Fibroblast of skin of back (primary cell): ENCODE measurements around the gene MYOM1.
"Not testable (repeated sequence)": the region's sequence is repeated elsewhere in the genome, so short reads cannot be mapped to it uniquely, and the experiment has no call there.

Experiments
- DNase-seq: peaks from one replicate; pipeline ENCODE4 v3.0.0-alpha.2; 2013

MYOM1 gene

GRCh38 chr18:3218819-3219218, 949 bp downstream of the MYOM1 start:
- DNase-seq, result no peak

DNA sequence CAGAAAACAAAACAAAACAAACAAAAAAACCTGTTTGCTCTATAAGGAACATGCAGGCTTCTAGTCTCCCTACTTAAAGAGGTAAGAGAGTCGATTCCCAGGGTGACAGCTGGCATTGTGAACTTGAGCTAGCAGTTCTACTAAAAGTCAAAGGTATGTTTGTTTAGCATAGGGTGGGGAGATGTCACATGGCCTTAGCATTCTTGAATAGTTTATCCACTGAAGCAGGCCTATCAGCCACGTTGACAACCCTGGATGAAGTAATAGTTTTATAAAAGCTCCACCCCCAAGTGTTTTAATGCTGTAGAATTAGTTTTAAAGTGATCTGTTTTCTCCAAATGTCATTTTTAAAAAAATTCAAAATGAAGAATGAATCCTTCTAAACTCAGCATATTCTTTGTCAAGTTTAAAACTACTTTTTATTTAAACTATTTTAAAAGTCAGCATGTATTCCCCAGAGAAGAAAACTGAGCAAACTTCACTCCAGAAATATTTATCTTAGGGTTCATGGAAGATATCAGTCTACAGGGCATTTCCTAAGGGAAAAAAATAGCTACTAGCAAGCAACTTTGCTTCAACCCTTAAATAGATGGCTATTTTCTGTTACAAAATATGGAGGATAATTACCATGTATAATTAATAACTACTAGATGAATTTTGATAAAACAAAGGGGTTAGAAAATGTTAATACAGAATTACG, 1.7 kb downstream of the MYOM1 start:
- DNase-seq, result peak; percentile 64

DNA sequence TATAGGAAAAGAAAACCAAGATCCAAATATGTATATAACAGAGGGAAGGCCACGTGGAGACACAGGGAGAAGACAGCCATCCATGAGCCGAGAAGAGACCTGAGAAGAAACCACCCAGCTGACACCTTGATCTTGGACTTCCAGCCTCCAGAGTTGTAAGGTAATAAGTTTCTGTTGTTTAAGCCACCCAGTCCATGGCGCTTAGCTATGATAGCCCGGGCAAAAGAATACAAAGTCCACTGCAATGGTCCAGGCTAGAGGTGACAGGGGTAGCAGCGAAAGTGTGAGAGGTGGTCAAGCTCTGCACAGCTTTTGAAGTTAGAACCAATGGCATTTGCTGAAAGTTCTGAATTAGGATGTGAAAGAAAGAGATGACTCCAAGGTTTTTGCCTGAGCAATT, 2.8 kb downstream of the MYOM1 start:
- no peak for DNase-seq

DNA sequence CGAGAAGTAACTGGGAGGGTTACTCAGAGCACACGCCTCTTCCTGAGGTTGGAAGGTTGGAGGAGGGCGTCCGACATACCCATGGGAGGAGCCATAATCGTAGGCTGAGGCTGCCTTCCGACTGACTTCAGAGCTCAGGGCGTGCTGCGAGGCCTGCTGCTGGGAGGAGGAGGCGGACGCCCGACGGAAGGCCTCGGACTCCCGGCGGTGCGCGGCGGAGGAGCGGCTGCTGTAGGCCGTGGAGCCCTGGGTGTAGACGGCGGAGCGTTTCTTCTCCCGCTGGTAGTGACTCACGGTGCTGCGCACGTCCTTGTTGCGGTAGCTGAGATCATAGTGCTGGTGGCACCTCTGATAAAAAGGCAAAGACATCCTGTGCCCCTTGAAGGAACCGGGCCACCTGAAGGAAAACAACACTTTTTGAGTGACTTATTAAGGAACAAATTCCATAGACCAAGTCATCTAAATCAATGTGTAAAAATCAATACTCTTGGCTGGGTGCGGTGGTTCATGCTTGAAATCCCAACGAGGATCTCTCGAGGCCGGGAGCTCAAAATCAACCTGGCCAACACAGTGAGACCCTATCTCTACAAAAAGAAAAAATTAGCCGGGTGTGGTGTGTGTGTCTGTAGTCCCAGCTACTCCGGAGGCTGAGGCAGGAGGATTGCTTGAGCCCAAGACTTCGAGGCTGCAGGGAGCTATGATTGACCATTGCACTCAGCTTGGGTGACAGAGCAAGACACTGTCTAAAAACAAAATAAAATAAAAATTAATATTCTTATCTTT, 4.7 kb downstream of the MYOM1 start:
- no peak for DNase-seq

DNA sequence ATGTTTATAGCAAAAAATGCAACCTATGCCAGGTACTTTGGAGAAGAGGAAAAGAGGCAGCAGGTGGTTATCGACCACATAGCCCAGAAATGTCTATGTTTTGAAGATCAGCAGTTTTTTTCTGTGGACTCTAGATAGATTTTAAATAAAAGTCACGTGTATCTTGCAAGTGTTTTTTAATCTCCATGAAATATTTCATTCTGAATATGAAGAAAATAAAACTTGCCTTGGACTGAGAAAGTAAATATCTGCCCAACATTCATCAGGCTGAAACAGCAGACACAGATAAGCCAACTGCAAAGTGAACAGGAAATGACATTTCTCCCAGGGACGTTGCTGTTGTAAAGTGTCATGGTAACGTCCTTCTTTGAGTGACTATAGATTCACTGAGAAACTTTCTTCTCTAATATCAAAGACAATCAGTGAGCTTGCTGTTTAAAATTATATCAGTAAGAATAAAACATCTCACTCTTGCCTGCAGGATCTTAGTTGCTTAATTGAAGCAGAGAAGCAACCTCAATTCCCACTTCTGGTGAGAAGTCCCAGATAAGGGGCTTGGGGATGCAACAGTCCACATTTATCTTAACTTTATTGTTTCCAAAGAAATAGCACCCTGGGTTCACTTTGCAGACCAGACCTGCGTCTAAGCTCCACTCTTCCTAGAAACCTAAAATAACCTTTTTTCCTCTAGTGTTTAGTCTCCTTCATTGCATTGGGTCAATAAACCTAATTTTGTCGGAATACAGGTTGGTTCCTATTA, 6.3 kb downstream of the MYOM1 start:
- DNase-seq, result peak; percentile 42

- no peak for DNase-seq
Measured at GRCh38 chr18:3212657-3213056, 7.1 kb downstream of the MYOM1 start.

GRCh38 chr18:3211236-3211992, 8.4 kb downstream of the MYOM1 start:
- DNase-seq, result peak; percentile 50

GRCh38 chr18:3209859-3210569, 9.8 kb downstream of the MYOM1 start:
- peak; percentile 12 for DNase-seq

DNA sequence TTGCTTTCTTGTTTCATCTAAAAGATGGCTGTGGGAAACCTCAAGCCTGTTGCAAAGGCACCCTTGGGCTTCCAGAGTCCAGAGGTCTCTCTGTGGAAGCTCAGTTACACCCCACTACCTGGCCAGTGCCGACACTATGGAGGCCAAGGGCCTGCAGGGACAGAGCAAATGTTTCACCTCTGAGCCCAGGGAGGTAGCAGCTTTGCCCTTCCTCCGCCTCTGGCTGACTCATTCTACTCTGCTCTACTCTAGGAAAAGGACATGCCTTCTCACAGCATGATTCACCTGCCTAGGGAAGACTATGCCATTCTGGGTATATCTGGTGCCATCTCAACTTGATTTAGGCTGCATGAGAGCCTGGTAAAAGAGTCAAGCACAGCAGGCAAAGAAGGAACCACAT, 12.2 kb downstream of the MYOM1 start:
- peak; percentile 25 for DNase-seq

DNA sequence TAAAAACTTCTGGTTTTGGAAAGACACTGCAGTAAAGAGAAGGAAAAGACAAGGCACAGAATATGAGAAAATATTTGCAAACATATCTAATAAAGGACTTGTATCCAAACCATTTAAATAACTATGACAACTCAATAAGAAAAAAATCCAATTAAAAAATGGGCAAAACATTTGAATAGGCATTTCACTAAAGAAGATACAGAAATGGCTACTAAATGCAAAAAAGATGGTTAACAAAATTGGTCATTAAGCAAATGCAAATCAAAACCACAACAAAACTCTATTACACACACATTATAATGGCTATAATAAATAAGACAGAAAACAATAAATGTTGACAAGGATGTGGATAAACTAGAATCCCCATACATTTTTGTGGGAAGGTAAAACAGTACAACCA, 14.5 kb downstream of the MYOM1 start:
- no peak for DNase-seq

DNA sequence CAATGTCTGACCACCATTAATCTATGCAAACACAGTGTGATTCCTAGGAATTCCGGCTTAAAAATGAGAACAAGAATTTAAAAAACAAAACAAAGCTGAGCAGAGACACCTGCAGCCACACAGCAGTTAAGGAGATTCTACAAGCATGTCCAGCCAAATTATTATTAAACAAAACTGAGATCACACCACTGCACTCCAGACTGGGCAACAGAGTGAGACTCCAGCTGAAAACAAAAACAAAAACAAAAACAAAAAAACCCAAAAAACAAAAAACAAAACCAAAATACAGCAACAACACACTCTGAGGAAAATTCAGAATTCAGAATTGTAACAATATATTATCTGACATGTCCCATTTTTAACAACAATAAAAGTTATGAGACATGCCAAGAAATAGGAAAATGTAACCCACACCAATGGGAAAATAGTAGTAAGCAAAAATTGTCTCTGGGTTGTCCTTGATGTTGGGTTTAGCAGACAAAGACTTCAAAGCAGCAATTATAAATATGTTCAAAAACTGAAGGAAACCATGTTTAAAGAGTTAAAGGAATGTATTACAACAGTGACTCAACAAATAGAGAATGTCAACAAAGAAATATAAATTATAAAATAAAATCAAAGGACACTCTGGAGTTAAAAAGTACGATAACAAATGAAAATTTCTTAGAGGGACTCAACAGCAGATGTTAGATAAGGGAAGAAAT, 19.7 kb downstream of the MYOM1 start:
- no peak for DNase-seq

GRCh38 chr18:3198260-3198860, 21.4 kb downstream of the MYOM1 start:
- DNase-seq, result not testable (repeated sequence)

- DNase-seq, result no peak
Measured at GRCh38 chr18:3194947-3195612, 24.7 kb downstream of the MYOM1 start.

GRCh38 chr18:3193331-3193730, 26.4 kb downstream of the MYOM1 start:
- no peak for DNase-seq

DNA sequence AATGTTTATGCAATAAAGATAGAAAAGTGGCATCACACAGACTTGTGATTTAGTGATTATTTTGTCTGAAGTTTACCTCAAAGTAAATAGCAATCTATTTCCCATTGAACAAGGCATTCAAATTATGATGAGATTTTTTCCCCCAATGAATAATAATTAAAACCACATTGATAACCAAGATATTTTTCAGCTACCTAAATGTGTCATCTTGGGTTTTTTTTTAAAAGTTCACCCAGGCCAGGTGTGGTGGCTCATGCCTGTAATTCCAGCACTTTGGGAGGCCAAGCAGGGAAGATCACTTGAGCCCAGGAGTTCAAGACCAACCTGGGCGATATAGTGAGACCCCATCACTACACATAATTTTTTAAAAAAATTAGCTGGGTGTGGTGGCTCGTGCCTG, 27.0 kb downstream of the MYOM1 start:
- DNase-seq, result no peak

GRCh38 chr18:3192286-3192685, 27.5 kb downstream of the MYOM1 start:
- DNase-seq, result no peak

DNA sequence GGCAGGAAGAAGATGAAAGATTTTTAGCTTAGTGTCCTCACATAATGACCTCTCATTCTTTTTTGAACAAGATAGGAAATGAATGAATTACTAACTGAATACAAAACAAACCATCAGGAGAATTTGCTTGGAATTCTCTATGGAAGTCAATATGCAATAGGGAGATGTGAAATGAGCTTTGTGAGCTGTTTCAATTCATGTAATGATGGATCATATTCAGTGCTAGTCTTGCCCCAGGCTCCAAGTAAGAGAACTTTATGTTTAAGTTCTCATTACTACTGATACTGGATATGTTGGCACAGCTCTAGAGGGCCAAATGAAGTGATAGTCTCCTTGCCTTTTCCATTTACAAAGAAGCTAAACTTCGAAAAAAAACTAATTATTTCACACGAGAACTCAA, 29.2 kb downstream of the MYOM1 start:
- no peak for DNase-seq

- DNase-seq, result no peak
Measured at GRCh38 chr18:3189884-3190283, 29.9 kb downstream of the MYOM1 start.

DNA sequence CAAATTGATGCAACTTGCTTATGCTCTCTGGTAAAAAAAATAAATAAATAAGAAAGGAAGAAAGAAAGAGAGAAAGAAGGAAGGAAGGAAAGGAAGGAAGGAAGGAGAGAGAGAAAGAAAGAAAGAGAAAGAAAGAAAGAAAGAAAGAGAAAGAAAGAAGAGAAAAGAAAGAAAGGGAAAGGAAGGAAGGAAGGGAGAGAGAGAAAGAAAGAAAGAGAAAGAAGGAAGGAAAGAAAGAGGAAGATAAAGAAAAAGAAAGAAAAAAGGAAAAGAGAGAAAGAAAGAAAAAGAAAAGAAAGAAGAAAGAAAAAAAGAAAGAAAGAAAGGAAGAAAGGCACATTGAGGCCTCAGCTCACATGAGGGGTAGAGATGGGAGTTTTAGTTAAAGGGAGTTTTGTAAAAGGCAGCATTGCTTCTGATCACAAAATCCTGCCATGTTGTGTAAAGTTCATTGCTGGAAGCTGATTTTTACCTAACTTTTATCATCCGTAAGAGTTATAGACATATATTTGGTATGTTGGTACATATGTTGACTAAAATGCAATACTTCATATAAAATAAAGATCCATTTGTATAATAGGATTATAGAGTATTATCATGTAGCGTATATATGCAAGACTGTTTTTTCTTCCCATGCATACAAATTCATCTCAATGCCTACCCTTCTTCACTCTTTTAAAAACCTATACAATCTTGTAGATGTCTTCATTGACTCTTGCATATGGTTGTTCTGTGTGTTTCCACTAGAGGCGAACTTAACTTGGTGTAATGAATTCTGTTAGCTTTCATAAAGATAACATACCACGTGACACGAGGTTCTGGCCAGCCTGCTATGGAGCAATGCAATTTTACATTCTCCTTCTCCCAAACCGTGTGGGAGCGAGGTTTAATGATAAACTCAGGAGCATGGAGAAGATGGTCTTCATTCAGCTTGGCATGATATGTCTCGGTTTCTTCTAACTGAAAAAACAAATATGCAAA, 32.8 kb downstream of the MYOM1 start:
- no peak for DNase-seq
